Measurements from ENCODE around the gene ZEB2.

Gene ZEB2

DNA sequence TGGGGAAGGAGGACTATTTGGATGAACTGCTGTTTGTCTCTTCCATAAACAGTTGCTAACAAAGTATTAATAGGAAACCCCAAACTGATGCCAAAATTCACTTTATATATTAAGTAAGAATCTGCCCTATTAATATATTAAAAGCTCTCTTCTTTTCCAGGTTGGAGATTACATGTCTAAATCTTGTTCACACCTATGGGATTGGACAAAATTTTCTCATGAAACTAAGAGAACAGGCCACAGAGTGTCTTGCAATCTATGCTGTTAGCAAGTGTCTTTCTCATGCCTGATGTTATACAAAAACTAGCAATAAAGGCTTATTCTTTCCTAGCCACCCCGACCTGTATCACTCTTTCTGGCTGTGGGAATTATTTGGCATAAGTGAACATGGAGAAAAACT lies 18.3 kb downstream of the ZEB2 start:
- no peaks in the 10 kb centered on the region for H4K20me1 ChIP-seq (ENCODE audit: insufficient read depth)
- no peak overlapping the region for H3K27ac ChIP-seq
- no peak overlapping the region for H3K4me2 ChIP-seq
- H3K79me2 ChIP-seq (ENCODE audit: insufficient read depth, low read depth), result no peaks in the 10 kb centered on the region
- TF ChIP-seq, protein P1, sequence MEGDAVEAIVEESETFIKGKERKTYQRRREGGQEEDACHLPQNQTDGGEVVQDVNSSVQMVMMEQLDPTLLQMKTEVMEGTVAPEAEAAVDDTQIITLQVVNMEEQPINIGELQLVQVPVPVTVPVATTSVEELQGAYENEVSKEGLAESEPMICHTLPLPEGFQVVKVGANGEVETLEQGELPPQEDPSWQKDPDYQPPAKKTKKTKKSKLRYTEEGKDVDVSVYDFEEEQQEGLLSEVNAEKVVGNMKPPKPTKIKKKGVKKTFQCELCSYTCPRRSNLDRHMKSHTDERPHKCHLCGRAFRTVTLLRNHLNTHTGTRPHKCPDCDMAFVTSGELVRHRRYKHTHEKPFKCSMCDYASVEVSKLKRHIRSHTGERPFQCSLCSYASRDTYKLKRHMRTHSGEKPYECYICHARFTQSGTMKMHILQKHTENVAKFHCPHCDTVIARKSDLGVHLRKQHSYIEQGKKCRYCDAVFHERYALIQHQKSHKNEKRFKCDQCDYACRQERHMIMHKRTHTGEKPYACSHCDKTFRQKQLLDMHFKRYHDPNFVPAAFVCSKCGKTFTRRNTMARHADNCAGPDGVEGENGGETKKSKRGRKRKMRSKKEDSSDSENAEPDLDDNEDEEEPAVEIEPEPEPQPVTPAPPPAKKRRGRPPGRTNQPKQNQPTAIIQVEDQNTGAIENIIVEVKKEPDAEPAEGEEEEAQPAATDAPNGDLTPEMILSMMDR (conservative IDR thresholded peaks at IDR 0.05; ENCODE audit: low read depth, low read length), result no peak
- no peak overlapping the region for H3K9ac ChIP-seq
- no peaks in the 10 kb centered on the region for H3K36me3 ChIP-seq (ENCODE audit: insufficient read depth)
- no peaks in the 10 kb centered on the region for H3K27me3 ChIP-seq (ENCODE audit: insufficient read depth, low read depth)
- no peak overlapping the region for H3K4me3 ChIP-seq (IDR thresholded peaks at IDR 0.05; ENCODE audit: insufficient read depth, low read depth, low read length)
- peaks cover 25% of the 10 kb centered on the region for H3K4me1 ChIP-seq (ENCODE audit: low read depth, poor library complexity, severe bottlenecking)
- H2AFZ ChIP-seq (ENCODE audit: low read depth), result no peak overlapping the region

DNA sequence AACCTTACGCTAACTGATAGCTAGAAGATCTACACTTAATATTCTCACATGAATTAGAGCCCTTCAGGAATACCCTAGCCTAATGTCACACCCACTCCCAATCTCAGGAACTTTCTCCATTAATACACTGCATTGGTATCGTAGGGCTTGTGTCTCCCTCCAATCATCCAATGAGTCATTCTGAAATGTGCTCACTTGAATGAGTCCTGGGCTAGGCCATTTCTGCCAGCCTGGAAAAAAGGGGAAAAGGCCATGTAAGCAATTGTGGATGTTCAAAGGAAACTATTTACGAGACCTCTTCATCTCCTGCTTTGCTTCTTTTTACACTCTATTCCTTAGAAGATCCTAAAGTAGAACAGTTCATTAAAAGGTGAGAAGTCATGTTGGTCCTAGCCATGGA lies 18.8 kb downstream of the ZEB2 start:
- Histone ChIP-seq H3K4me2 (no peak overlapping the region), H3K4me1 (ENCODE audit: low read depth, poor library complexity, severe bottlenecking) (peaks cover 20% of the 10 kb centered on the region), H3K9ac (no peak overlapping the region), H3K36me3 (ENCODE audit: insufficient read depth) (no peaks in the 10 kb centered on the region), H3K27me3 (ENCODE audit: insufficient read depth, low read depth) (no peaks in the 10 kb centered on the region), H4K20me1 (ENCODE audit: insufficient read depth) (no peaks in the 10 kb centered on the region), H3K4me3 (IDR thresholded peaks at IDR 0.05; ENCODE audit: insufficient read depth, low read depth, low read length) (no peak overlapping the region), H2AFZ (ENCODE audit: low read depth) (no peak overlapping the region), H3K79me2 (ENCODE audit: insufficient read depth, low read depth) (no peaks in the 10 kb centered on the region), H3K27ac (no peak overlapping the region)
- TF ChIP-seq, protein P1 (conservative IDR thresholded peaks at IDR 0.05; ENCODE audit: low read depth, low read length), result no peak

DNA sequence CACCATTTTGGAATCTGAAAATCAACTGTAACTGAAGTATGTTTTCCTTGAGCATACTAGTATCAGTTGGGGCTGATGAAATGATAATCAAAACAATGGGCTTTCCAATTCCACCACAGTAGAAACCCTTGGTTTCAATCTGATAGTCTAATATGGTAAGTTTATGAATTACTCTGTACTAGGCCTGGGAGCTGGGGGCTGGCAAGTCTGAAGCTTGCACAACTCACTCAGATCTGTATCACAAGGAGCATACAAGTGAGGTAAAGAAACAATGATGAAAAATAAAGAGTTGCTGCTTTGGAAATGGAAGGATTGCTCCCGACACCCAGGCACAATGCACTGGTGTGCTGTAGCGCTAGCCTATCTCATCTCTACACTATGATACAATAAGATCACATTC lies 19.4 kb downstream of the ZEB2 start:
- no peak overlapping the region for H2AFZ ChIP-seq (ENCODE audit: low read depth)
- H3K36me3 ChIP-seq (ENCODE audit: insufficient read depth), result no peaks in the 10 kb centered on the region
- no peak overlapping the region for H3K9ac ChIP-seq
- TF ChIP-seq, protein P1 (conservative IDR thresholded peaks at IDR 0.05; ENCODE audit: low read depth, low read length), result no peak
- no peak overlapping the region for H3K4me3 ChIP-seq (IDR thresholded peaks at IDR 0.05; ENCODE audit: insufficient read depth, low read depth, low read length)
- no peak overlapping the region for H3K4me2 ChIP-seq
- H3K4me1 ChIP-seq (ENCODE audit: low read depth, poor library complexity, severe bottlenecking), result peaks cover 15% of the 10 kb centered on the region
- H3K27me3 ChIP-seq (ENCODE audit: insufficient read depth, low read depth), result no peaks in the 10 kb centered on the region
- no peaks in the 10 kb centered on the region for H4K20me1 ChIP-seq (ENCODE audit: insufficient read depth)
- H3K27ac ChIP-seq, result no peak overlapping the region
- no peaks in the 10 kb centered on the region for H3K79me2 ChIP-seq (ENCODE audit: insufficient read depth, low read depth)

DNA sequence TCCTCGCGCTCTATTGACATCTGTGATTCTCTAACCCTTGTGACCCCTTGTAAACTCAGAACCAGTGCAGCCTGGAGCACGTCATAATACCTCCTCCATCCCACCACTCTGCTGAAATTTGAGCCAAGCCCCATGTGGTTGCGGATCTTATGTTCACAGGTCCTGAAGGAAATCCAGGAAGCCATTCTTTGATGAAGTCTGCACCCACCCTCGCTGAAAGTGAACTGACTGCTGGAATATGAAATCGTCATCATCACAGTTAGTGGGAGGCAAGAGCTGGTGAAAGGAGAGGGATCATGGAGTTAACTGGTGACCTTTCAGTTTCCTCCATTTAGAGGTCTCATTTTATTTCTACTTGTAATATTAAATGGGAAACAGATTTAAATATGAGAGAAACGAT lies 21.6 kb downstream of the ZEB2 start:
- H3K4me2 ChIP-seq, result no peak overlapping the region
- no peaks in the 10 kb centered on the region for H4K20me1 ChIP-seq (ENCODE audit: insufficient read depth)
- TF ChIP-seq, protein P1 (conservative IDR thresholded peaks at IDR 0.05; ENCODE audit: low read depth, low read length), result no peak
- no peaks in the 10 kb centered on the region for H3K79me2 ChIP-seq (ENCODE audit: insufficient read depth, low read depth)
- H3K36me3 ChIP-seq (ENCODE audit: insufficient read depth), result no peaks in the 10 kb centered on the region
- no peaks in the 10 kb centered on the region for H3K27me3 ChIP-seq (ENCODE audit: insufficient read depth, low read depth)
- H3K9ac ChIP-seq, result no peak overlapping the region
- H3K4me1 ChIP-seq (ENCODE audit: low read depth, poor library complexity, severe bottlenecking), result no peaks in the 10 kb centered on the region
- H3K4me3 ChIP-seq (IDR thresholded peaks at IDR 0.05; ENCODE audit: insufficient read depth, low read depth, low read length), result no peak overlapping the region
- no peak overlapping the region for H2AFZ ChIP-seq (ENCODE audit: low read depth)
- H3K27ac ChIP-seq, result no peak overlapping the region

Measured in KMS-11 (cell line).